GM19099 (cell line): ENCODE data around the gene MPZL1.

Experiments used
- POLR2A ChIP-seq: IDR thresholded peaks from 3 replicates; pipeline ENCODE4 v1.6.1; 2011; ENCODE audit warnings: low read depth; ENCODE audit not compliant: insufficient read length; ENCODE audit errors: extremely low read depth

Gene MPZL1

GRCh38 chr1:167685844-167686243, 35.9 kb upstream of the MPZL1 start:
- TF ChIP-seq POLR2A = no peak

- no peak for TF ChIP-seq POLR2A
These were observed 33.8 kb upstream of the MPZL1 start for GRCh38 chr1:167687919-167688519.

GRCh38 chr1:167689567-167689920, 32.2 kb upstream of the MPZL1 start:
- TF ChIP-seq POLR2A = no peak

GRCh38 chr1:167690053-167690452, 31.7 kb upstream of the MPZL1 start:
- no peak for TF ChIP-seq POLR2A

GRCh38 chr1:167693425-167694045, 28.2 kb upstream of the MPZL1 start:
- no peak for TF ChIP-seq POLR2A

GRCh38 chr1:167694691-167695090, 27.1 kb upstream of the MPZL1 start:
- no peak for TF ChIP-seq POLR2A

- TF ChIP-seq POLR2A = no peak
These were observed 26.6 kb upstream of the MPZL1 start for GRCh38 chr1:167695147-167695546.

- no peak for TF ChIP-seq POLR2A
These were observed 25.8 kb upstream of the MPZL1 start for GRCh38 chr1:167695756-167696561.

- TF ChIP-seq POLR2A = no peak
These were observed 24.1 kb upstream of the MPZL1 start for GRCh38 chr1:167697667-167698141.

- TF ChIP-seq POLR2A = no peak
These were observed 23.5 kb upstream of the MPZL1 start for GRCh38 chr1:167698313-167698712.

- TF ChIP-seq POLR2A = no peak
These were observed 20.3 kb upstream of the MPZL1 start for GRCh38 chr1:167701510-167701909.

- TF ChIP-seq POLR2A = no peak
These were observed 18.2 kb upstream of the MPZL1 start for GRCh38 chr1:167703557-167703956.

- TF ChIP-seq POLR2A = no peak
These were observed 17.1 kb upstream of the MPZL1 start for GRCh38 chr1:167704715-167705114.

- no peak for TF ChIP-seq POLR2A
These were observed 16.5 kb upstream of the MPZL1 start for GRCh38 chr1:167705250-167705649.

- TF ChIP-seq POLR2A = no peak
These were observed 15.4 kb upstream of the MPZL1 start for GRCh38 chr1:167706363-167706762.
